ENCODE results near the gene CBX8.

CBX8 gene

DNA sequence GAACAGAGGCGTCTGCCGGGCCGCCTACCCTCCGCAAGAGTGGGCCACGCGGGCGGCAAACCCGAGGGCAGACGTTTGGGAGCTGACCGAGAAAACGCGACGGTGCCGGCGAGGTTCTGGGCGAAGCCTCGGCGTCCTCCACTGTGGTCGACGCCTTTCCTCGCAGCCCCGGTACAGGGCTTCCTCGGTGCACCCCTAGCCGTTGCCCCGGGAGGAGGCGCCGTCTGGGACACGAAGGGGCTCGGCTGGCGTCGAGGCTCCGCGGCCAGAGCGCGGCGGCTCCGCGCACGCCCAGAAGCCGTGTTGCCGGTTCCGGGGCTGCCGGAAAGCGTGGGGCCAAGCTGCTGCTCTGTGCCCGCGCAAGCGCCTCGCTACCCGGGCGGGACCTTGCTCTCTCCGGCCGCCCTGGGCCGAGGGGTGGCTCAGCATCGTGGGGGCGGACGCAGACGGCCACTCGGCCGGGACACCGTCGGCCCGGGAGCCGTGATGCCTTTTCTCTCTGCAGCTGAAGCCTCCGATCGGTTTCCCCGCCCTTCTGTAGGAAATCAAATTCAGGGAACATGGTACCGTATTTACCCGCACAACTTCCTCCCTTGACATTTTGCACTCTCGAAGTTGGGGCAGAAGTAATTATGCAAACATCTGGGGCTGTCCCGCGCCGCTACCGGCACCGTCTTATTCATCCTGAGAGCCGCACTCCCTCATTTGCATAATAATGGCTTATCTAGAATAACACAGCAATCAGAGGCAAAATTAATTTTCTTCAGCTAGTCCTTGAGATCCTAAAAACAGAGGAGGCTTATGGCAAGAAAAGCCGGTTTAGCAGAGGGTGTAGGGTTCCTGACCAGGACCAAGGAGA, 7.3 kb upstream of the CBX8 start:
- no peak for FAIRE-seq

DNA sequence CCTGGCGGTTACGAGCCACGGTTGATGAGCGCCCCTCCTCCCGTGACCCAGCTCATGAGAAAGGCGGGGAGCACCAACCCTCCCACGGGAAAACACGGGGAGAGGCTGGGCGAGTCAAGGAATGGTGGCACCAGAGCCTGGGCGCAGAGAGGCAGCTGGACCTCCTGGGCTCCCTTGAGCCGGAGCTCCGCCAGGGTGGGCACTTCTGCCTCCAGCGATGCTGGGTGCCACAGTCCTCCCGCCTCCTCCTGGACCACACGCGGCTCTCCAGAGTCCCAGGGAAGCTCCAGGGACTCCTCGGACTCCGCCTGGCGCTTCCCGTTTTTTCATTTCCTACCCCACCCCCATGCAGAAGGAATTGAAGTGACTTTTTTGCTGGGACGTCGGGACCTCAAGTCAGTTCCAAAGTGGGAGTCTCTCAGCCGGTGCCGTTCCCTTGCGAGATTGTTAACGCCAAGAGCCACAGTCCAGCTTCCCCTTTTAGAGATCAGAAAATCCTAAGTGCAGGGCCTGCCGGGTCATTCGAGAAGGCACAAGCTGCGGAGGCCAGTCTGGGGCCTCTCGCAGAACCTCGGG, 6.6 kb upstream of the CBX8 start:
- FAIRE-seq = no peak

DNA sequence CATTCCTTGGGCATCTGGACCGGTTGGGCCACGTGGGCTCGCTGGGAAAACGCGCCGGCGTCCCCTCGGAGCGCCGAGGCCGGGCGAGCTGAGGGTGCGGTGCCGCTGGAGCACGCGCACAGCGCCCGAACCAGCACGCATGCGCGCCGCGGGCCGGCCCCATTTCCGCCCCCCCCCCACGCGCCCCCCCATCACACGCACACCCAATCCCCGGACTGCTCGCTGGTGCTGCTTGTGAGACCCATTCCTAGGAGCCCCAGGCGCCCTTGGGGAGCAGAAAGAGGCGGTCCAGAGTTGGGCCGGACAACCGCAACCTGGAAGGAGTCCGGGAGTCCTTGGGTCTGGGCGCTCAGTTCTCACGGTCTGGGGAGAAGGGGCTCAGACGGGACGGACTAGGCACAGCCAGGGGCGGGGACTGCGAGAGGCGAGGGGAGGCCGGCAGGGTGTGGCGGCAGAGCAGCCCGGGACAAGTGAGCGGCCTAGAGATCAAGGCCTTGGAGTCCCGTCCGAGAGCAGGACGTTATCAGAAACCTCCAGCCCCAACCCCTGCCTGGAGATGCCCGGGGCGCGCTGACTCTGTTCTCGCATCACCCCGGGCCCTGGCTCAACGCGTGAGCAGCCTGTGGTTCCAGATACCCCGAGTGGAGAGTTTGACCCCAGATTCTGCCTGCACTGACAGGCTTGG, 6.0 kb upstream of the CBX8 start:
- FAIRE-seq = no peak

DNA sequence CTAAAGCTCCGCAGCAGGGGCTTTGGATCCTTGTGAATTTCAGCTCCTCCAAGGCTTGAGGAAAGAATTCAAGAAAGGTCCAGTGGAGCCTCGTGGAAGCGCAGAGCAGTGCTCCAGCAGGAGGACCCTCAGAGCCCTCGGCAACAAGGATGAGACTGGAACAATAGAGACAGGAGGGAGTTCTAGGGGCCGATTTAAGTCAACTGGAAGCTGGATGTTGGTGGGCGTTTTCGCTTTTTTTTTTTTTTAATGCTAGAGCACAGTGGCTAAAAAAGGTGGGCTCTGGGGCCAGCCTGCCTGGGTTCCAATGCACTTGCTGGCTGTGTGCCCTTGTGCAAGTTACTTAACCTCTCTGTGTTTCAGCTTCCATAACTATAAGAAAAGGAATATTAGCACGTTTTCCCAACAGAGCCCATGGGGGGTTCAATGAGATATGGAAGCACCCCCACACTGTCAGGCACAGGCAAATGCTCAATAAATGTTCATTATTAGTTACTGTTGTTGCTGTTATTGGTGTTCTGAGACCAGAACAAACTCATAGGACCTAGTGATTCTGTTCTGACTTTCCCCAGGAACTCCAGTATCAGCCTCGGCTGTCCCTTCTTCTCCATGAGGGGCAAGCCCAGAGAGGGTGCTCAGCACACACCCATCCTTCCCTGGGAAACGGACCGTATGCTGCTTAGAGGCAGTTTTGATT, 5.3 kb upstream of the CBX8 start:
- FAIRE-seq = no peak

DNA sequence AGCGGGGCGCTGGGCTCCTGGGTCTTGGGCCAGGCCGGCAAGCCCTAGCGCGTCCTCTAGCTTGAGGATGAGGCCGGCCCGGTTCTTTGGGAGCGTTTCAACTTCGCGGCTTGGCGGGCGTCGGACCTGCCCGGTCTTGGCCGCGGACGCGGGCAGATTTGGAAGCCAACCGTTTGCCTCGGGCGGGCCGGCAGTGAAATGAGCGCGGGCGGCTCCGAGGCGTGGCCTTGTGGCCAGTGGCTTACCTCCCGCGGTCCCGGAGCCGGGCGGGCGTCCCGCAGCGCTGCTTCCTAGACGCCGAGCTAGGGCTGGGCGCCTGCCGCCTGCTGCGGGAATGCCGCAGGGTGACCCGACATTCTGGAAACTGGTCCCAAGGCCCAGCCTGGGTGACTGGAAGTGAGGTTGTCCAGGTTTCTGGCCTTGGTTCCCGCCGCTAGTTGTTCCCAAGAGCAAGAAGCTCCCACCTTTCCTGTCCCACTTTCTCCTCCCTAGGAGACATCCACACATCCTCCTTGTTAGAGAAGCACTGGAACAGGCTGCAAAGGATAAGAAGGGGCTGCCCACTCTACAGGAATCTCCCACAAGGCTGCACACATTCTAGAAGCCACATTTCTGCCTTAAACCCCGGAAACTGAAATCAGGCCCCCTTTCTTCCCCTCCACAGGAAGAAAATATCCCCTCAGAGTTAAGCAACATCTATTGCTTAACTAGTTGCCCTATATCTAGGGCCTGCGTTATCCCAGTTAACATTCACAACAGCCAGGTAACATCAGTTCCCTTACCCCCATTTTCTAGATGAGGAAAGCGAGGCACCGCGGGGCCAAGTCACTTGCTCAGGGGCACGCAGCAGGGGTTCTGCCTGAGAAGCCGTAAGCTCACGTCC, 4.5 kb upstream of the CBX8 start:
- FAIRE-seq = no peak

DNA sequence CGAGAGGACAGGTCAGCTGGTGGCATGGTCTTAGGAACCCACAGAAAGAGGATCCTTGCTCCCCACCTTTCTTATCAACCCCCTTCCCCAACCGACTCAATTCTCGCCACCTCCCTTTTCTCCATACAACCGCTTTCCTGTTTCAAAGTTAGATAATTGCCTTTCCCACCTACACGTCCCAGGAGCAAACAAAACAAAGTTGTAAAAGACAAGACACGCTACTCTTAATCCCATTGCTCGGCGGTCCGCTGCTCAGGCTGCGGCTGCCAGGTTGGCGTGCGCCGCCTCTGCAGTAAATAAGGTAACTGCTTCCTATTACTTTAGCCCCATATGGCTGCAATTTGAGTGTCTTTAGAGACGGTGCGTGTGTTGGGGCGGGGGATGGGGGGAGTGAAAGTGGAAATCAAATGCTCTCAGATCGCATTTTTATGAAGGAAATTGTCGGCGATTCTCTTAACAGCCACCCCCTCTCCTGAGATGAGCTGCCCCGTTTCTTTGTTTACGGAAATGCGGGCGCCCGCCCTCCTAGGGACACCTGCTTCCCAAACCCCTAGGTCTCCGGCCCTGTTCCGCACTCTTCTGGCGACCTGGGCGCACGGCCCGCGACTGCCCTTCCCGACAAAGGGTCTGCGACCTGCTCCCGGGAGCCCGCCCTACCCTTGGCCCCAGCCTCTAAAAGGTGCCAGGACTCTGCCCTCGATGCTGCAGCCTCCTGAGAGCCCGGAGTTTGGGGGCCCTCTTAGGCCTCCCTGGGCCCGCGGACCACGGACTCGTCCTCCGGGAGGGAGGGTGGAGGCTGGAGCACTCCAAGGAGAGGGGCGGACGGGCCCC, 3.7 kb upstream of the CBX8 start:
- FAIRE-seq = no peak

DNA sequence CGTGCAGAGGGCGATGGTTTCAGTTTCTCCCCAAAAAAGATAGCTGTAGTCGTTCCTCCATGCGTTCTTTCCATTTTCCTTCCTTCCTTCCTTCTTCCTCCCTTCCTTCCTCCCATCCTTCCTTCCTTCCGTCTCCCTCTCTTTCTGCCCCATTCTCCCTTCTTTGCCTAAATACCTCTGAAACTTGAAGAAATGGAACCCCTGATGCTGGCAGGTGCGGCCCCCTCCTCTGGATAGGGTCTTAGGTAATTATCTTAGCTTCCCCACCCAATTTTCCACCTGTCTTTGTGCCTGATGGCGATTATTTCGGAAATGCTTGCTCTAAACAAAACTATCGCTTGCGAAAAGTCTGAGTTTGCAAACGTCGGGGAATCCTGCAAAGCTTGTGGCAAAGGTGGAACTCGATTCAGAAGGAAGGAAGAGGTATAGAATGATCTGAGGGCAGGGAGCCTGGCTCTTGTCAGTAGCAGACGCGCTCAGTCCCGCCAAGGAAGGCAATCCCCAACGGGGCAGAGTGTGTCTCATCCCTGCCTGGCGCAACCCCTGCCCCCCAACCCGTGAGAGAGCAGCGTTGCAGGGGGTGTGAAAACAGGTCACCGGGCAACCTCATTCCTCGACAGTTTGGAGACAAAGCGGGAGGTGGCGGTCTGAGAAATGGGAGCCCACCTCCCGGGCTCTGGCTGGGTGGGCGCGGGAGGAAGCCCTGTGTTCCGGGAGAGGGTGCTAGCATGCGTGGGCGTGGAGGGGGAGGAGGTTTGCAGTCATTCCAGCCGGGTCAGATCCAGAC, 2.9 kb upstream of the CBX8 start:
- no peak for FAIRE-seq

DNA sequence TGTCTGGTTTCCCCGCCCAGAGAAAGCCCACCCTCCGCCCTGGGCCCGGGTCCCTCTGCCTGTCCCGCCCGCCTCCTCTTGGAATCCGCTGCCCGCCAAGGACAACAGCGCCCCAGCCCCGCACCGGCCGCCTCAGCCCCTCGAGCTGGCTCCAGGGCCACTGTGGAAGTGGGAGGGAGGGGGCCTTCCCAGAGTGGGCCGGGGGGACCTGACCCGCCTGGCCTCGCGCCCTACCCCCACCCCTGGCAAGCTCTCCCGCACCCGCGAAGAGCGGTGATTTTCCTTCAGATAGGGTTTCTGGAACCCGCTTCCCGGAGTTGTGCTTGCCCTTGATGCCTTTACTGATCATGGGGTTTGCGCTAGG, 2.3 kb upstream of the CBX8 start:
- FAIRE-seq = no peak

DNA sequence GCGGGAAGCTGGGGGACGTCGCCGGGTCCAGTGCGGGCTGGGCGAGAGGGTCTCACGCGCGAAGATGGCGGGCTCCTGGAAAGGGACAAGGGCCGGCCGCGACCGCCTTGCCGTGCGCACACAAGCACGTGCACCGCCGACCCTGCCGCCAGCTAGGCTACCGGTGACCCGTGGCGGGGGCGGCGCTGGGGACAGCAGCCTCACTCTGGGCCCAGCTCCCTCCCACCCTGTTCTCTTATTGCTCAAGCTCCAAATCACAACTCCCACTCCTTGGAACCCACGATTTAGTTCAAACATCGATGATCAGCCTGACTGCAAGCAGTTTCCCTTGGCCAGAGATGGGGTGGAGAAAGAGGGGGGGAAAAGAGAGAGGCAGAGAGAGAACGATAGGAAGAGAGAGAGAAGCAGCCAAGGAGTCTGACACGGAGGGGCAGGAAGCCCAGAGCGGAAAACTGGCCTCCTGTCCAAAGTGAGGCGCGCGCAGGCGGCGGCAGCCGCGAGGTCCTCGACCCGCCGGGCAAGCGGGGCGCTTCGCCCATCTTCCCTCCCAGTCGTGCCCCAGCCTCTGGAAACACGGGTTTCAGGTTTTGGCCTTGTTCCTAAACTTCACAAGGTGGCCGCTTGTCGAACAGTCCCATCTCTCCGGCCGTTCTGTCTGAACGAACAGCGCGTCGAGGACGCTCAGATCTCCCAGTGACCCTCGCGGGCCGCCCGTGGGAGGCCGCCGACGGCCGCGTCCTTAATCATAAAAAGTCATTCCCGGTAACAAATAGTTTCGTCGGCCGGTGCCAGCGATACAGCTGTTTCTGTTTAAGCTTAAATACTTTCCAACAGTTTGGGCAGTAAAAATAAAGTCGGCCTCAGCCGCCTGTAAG, 1.7 kb upstream of the CBX8 start:
- no peak for FAIRE-seq

DNA sequence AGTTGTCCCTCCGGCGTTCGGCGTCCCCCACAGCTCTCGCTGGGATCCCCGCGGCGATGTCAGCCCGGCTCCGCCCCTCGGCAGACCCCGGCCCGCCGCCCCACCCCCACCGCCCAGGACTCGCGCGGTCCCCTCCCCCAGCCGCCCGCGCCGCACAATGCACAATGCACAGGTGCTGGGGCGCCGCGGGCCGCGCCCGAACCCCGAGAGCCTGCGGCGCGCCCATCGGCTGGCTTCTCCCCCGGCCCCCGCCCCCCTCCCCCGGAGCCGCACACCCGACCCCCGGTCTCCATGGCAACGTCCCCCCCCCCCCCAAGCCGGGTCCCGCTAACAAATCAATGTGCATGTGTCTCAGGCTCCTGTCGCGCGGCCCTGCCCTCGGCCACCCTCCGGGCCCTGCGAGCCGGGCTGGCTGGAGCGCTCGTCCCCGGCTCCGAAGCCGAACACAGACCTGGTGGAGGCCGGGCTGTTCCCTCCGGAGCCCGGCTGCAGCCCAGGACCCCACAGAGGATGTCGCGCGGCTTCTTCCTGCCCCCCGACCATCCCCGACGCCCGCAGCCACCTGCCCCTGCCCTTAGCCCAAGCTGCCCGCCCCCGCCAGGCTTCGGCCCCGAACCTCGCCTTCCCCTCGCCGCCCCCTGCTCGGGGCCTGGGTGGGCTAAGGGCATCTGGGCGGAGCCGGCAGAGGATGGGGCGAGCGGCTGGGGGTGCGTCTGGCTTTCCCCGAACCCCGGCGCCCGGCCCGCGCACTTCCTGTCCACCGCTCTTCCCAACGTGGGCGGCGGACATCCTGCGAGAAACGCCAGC, 818 bp upstream of the CBX8 start:
- FAIRE-seq = no peak

DNA sequence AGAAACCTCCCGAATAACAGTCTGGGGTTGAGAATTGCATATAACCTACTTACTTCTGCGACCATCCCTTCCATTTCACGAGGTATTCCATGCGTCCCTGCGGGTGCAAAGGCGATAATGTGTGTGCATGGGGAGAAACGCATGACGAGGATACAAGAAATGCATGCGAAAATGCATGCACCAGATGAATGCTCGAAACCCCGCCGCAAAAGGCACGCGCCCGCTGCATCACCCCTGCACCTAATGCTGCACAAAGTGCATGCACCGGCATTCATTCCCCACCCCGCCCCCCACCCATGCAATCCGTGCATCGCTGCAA, 474 bp downstream of the CBX8 start:
- no peak for FAIRE-seq

DNA sequence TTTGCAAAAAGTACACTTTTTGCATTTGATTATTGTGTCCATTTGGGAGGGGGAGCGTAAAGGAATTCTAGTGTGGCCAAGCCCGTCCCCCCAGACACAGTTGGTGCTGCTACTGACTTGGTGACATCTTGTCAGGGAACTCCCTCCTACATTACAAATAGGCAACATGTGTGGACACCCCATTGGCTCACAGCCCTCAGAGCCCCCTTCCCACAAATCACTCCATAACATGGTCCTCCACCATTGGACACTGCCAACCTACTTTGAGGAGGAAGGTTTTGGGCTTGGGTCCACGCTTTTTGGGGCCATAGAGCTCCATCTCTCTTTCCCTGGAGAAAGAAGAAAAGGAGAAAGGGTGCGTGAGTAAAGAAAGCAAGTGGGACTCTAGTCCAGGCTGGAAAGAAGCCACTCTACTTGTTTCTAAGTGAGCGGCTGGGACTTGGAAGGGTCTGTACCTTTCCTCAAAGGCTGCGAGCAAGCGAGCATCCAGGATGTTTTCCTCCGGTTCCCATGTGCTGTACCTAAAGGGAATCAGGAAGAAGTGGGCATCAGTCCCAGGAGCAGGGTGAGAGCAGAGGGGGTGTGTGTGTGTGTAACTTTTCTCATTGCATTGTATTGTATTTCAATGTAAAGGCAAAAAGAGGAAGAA, 958 bp downstream of the CBX8 start:
- no peak for FAIRE-seq

DNA sequence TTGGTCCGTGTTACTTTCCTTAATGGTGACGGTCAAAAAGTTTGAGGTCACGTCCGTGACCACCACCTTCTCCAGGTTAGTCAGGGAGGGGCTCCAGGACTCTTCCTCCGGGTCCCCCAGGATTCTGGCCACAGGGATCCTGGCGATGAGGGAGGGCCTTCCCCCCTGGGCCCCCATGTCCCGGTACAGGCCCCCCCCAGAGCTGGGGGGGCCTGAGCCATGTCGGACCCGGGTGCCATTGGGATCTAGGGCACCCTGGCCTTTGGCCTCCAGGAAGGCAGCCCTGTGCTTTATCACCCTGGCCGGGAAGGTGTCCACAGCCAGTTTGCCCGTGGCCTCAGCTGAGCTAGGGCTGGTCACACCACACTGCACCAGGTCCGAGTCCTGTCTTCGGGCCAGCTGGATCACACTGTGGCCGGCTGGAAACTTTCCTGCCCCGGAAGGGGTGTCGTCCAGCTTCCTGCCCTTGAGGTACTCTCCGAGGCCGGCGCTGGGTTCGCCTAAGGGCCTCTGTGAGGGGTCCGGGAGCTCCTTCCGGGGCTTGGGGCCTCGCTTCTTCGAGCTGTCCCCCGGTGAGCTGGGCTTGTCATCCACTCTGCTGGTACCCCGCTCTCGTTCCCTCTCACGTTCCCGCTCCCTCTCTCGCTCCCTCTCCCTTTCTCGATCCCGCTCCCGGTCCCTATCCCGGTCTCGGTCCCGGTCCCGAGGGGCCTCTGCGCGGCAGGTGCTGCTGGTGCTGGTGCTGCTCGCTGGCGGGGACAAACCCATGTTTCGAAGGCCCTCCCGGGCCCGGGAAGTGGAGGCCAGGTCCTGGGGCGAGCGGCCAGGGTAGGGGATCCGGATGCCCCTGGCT, 2.0 kb downstream of the CBX8 start:
- no peak for FAIRE-seq

DNA sequence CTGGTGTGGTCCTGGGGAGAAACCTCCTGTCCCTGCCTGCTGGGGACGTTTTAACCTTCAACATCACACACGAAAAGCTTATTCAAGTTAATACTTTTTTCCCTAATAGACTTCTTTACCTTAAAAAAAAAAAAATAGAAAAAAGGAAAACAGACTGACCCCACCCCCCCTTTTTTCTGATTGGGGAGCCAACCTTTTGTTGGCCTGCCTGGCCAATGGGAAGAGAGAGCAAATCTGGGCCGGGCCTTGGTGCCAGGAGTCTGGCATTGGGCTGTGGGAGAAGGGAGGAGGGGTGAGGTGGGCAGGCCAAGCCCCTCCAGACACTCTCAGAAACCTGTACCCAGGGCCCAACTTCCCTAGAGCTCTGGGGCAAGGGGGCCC, 3.0 kb downstream of the CBX8 start:
- FAIRE-seq = no peak

DNA sequence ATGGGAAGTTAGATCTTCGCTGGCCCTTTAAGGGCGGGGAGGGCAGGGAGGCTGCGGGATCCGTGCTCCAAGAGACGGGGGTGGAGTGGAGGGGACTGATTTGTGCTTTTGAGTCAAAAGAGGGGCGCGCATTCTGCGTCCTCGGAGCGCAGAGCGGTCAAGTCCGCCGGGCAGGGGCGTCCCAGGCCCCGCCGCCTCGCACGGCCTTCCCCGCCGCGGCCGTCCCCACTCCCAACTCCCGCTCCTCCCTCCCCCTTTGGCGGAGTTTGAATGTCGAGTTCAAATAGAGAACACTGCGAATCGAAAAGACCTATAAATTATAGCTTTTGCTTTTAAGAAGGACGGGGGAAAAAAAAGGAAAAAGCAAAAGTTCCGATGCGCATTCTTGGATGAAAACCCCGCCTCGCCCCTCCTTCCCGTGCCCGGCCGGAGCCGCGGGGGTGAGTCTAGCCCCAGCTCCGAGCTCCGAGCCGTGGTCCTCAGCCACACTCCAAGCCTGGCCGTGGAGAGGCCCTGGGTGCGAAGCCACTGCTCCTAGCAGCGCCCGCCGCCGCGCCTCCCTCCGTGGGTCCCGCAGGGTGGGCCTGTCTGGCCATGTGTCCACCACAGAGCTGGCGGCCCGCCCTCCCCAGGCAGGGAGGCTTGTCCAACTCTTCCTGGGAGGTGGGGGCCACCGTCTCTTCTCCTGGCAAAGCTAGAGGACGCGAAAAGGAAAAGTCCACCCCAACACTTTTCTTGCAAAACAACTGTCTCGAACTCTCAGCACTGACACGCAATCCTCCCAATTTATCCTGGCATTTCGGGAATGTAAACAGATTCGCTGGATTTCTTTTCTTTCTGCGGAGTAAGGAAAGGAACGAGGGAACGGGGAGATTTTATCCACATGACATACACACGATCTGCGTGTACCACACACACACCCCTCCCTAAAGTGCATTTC, 3.6 kb downstream of the CBX8 start:
- FAIRE-seq = no peak

DNA sequence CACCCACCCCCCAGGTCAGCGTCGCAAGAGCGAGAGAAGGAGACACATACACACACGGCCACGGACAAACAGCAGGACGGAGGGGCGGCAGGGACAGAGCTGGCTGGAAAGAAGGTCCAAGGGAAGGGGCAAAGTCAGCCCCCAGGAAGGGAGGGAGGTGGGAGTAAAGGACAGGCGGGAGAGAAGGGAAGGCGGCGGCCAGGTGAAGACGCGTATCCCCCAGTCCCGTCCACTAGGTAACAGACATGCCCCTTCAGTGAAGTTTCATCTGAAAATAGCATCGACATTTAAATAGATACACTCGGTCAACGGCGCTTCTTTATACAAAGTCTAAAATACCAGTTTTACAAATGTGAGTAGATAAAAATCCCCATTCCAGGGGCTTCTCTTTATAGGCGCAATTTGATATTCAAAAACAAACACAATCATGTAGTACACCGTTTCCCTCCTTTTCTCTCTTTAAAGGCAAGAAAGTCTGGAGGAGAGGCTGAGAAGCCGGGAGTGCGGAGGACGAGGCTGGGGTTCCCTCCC, 4.5 kb downstream of the CBX8 start:
- FAIRE-seq = no peak

All from islet of Langerhans (tissue), 1 donor.